ACHN (cell line): ENCODE data around the gene DLGAP1.

Source experiments
- DNase-seq: peaks from one replicate; pipeline ENCODE4 v3.0.0-alpha.2; 2015
- in situ Hi-C: cut with HindIII; loops from 2 replicates; pipeline ENCODE4 v1.10.0; 2017; ENCODE audit warnings: low sequenced_read_pairs, low pct_ligation_motif_present, low pct_unique_long_range_greater_than_20kb

The DLGAP1 gene

GRCh38 chr18:3993941-3994687 is 461.0 kb downstream of the DLGAP1 start:
- DNase-seq: no peak

DNA sequence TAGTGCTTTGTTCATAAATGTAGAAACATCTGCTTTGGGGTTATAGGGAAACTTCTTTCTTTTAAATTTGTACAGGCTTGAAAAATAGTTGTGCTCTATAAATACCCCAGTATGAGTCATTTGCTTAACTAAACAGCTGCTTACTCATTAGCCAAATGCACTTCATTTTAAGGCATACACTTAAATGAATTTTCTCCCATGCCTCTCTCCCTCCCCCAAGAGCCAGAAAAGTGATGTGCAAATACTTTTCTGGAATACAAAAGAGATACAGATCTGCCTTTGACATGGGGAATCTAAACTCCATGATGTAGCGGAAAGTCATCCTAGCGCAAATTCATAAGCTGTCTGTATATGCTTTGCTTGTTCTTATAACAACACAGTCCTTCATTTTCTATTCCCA is 469.4 kb downstream of the DLGAP1 start:
- no peak for DNase-seq
- in situ Hi-C loops: no loop called here

More at GRCh38 chr18:3993941-3994687, 461.0 kb downstream of the DLGAP1 start:
- in situ Hi-C loops: no loop called here

DNA sequence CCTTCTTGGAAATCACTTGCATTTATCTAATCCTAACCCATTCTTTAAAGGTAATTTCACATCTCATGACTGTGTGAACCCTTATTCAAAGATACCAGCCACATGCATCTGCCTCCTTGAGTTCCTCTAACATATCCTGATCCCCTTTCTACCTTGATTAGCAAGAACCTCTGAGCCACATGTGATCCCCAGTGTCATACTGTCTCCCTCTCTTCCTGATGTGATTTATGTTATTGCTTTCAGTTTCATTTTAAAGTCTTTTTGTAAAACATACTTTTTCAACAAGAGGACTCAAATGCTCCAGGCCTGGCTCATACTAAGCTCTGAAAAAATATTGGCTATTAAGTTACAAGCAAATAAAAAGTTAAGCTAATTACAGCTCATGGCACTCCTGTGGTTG is 470.1 kb downstream of the DLGAP1 start:
- peak; percentile 7 for DNase-seq
- in situ Hi-C loops: no loop called here

DNA sequence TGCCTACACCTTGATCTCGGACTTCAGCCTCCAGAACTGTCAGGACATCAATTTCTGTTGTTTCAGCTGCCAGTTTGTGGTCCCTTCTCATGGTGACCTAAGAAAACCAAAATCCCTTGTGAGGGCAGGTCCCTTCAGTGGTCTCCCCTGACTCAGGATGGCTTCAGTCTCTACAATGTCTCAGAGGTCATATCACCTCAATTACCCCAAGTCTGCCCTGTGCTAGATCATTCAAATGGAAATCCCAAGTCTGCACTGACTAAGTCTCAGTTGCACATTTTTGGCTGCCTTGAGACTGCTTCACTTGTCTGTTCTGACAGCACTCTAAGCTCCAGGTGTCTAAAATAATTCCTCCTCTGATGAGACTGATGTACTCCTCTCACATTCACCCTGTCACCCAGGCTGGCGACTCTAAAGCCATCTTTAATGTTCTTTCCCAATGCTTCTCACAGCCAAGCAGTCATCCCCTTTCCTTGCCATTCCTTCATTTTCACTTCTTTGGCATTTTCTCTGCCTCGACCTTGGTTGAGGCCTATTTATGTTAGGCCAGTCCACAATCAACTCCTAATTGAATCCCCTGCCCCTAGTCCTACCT is 470.8 kb downstream of the DLGAP1 start:
- DNase-seq: no peak
- in situ Hi-C loops: no loop called here

DNA sequence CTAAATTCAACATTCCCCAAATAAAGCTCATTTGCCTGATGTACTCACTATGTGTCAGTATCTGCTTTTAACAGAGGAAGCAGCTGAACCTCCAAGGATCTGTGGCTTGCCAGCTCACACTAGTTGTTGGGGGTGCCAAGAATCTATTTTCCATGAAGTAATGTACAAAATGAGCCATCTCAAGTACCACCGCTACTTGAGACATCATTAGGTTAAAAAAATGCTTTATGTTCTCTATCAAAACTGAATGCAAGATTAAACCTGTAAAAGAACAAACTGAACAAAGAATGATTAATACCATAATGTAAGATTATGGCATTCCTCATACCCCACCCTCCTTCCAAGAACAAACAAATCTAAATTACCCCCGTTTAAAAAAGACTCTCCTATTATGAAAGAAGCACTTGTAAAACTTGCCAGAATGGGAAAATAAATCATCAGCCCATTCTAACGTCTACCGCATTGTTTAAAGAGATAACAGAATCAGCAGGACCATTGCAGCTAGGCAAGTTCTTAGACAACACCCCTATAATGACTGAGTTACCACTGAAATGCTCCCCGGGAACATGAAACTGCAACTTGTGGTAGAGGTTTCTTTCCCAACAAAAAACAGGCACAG is 471.6 kb downstream of the DLGAP1 start:
- DNase-seq: no peak
- in situ Hi-C loops: no loop called here

DNA sequence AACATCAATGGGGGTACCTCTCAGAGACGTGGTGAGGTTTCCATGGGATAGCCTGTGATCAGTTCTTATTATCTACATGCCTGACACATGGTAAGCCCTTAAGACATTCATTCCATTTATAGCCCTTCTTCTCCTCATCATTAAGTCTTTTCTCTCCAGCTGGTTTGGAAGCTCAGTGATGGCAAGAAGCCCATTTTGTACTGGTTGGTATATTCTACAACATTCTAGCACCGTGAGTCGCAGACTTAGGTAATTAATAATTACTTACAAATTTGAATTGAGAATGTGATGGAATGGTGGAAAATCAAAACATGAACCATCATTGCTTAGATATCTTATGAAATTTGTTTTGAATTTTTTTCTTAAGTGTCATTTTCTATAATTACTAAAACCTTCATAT is 472.6 kb downstream of the DLGAP1 start:
- no peak for DNase-seq
- in situ Hi-C loops: no loop called here

DNA sequence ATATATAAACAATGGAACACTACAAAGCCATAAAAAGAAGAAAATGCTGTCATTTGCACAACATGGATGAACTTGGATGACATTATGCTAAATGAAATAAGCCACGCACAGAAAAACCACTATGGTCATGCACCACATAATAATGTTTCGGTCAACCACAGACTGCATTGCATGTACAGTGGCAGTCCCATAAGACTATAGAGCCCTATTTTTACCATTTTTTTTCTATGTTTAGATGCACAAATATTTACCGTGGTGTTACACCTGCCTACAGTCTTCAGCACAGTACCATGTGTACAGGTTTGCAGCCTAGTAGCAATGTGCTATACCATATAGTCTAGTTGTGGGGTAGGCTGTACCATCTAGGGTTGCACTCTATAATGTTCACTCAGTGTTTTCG is 476.1 kb downstream of the DLGAP1 start:
- in situ Hi-C loops: no loop called here
- no peak for DNase-seq

- in situ Hi-C loops: no loop called here
- no peak for DNase-seq
Observed at GRCh38 chr18:3973191-3973850, 481.8 kb downstream of the DLGAP1 start.

DNA sequence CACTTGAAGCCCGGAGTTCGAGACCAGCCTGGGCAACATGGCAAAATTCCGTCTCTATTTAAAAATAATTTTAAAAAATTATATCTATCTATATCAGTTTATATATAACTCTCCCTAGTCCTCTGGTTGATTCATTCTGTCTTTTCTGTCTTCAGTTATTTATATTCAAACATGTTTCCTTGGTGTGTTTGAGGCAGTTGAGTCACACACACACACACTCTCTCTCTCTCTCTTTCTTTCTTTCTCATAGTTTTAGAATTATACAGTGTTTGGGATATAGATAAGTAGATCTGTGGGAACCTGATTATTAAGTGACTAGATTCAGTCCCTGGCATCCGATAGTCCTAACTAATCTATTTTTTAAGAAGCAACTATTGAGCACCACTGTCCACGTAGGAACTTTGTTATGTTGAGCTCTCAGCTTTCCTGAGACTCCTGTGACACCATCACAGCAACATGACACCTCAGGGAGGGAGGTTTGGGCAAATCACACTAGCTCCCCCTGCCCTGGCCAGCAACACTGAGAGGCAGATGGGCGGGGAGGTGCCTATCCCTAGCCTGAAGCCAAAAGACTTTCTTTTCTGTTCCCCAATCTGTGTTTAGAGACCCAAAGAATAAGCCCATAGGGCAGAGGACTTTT is 482.7 kb downstream of the DLGAP1 start:
- DNase-seq: no peak
- in situ Hi-C loops: no loop called here

GRCh38 chr18:3970929-3971328 is 484.2 kb downstream of the DLGAP1 start:
- no peak for DNase-seq
- in situ Hi-C loops: no loop called here

- in situ Hi-C loops: no loop called here
- no peak for DNase-seq
Observed at GRCh38 chr18:3967359-3968180, 487.5 kb downstream of the DLGAP1 start.

DNA sequence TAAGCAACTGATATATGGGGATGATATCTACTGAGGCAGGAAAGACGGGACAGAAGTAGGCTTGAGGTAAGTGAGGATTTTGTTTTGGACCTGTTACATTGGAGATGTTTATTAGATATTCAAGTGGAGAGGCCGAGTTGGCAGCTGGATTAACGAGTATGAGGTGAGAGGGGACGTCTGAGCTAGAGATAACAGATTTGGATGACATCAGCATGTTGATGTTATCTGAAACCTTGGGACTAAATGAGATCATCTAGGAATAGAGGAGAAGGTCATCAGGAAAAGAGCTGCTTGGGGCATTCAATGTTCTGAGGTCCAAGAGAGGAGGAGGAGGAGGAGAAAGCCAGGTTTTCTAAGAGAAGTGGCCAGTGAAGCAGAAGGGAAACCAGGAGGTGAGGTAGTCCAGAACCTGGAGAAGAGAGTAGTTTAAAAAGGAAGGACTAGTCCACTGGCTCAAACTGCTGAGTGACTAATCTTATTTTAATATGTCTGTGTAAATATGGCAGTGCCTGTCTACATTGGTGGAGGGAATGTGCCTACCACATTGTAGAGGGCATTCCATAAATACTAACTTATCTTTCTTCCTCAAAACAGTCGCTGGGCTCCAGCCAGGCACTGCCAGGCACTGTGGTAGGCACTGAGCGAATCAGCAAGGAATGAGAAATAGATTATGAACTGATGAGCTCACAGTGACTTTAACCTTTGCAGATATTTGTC is 488.3 kb downstream of the DLGAP1 start:
- in situ Hi-C loops: no loop called here
- DNase-seq: peak; percentile 26

DNA sequence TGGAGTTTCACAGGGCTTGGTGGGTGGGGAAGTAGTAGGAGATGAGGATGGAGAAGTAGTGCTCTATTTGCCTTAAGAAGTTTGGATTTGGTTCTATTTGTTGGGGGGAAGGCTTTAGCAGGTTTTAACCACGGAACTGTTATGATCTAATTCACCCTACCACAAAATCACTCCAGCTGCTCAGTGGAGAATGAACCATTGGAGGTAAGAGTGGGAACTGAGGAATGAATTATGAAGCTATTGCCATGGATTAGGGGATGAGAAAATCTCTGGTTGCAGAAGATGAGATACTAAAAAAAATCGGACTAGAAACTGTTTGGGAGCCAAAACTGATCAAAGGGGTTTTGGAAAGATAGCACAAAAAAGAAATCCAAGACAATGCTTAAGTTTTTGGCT is 488.9 kb downstream of the DLGAP1 start:
- DNase-seq: no peak
- in situ Hi-C loops: no loop called here

- DNase-seq: no peak
- in situ Hi-C loops: no loop called here
Observed at GRCh38 chr18:3960977-3961376, 494.1 kb downstream of the DLGAP1 start.

DNA sequence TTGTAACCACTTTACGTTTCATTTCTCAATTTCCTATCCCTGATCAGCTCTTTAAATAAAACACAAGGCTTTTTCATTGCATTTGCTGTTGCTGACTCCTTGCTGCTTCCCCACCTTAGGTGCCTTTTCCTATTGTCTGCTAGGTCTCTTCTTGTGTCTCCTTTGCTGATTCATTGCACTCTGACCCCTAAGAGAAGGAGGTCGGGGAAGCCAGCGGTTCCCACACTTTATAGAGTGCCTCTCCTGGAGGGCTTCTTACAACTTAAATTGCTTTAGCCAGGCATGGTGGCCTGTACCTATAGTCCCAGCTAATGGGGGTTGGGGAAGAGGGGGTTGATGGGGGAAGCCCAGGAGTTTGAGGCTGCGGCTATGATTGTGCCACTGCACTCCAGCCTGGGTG is 495.0 kb downstream of the DLGAP1 start:
- in situ Hi-C loops: no loop called here
- no peak for DNase-seq

DNA sequence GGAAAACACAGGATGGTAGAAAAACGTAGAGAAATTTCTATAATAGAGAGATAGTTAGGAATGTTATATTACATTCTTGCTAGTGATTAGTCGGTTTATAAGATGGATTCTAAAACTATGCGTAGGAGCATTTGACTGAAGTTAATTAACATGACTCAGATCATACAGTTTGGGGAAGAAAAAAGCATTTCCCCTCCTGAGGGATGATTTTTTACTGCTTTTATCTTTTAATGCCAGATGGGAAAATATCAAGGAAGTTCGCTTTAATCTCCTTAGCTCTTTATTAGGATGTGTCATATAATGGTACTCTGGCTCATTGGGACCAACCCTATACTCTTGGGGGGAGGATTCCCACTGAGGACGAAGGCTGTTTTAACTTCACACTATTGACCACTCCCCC is 503.1 kb downstream of the DLGAP1 start:
- DNase-seq: no peak
- in situ Hi-C loops: no loop called here

GRCh38 chr18:3950668-3951404 is 504.3 kb downstream of the DLGAP1 start:
- in situ Hi-C loops: no loop called here
- DNase-seq: no peak
